ENCODE data around the gene KLF15. TPM values are rescaled to one million over a fixed set of nuclear protein-coding genes. Genes with fewer than 3 reads are reported as not detected.

Gene KLF15
- total RNA-seq, 1 donor from 2014 or later, result 33.0 TPM

GRCh38 chr3:126365351-126366277, 8.4 kb upstream of the KLF15 start:
- intact Hi-C loops (cut with DNase I), result no loop called here
- ATAC-seq (peak; percentile 45), DNase-seq (ENCODE audit: missing footprints) (peak; percentile 18)

- intact Hi-C loops (cut with DNase I), result no loop called here
- DNase-seq (ENCODE audit: missing footprints), result peak; percentile 64
- no peak for ATAC-seq
These were observed 7.6 kb upstream of the KLF15 start for GRCh38 chr3:126364731-126365301.

GRCh38 chr3:126364130-126364695, 7.0 kb upstream of the KLF15 start:
- no peak for ATAC-seq
- peak; percentile 55 for DNase-seq (ENCODE audit: missing footprints)
- intact Hi-C loops (cut with DNase I), result no loop called here

- intact Hi-C loops (cut with DNase I), result no loop called here
- DNase-seq (ENCODE audit: missing footprints) (peak; percentile 42), ATAC-seq (no peak)
These were observed 4.0 kb upstream of the KLF15 start for GRCh38 chr3:126361211-126361610.

GRCh38 chr3:126360714-126361060, 3.5 kb upstream of the KLF15 start:
- ATAC-seq, result no peak
- intact Hi-C loops (cut with DNase I), result no loop called here
- DNase-seq (ENCODE audit: missing footprints), result peak; percentile 11

GRCh38 chr3:126360046-126360713, 3.0 kb upstream of the KLF15 start:
- ATAC-seq (no peak), DNase-seq (ENCODE audit: missing footprints) (peak; percentile 60)
- intact Hi-C loops (cut with DNase I), result no loop called here

- ATAC-seq, result no peak
- DNase-seq (ENCODE audit: missing footprints), result no peak
- intact Hi-C loops (cut with DNase I), result loop anchor here (5.0 kb wide), 1 partner anchor 66 kb away; no protein-coding TSS in a partner anchor
These were observed 1.6 kb upstream of the KLF15 start for GRCh38 chr3:126358816-126359181.

GRCh38 chr3:126358038-126358815, 1.0 kb upstream of the KLF15 start:
- intact Hi-C loops (cut with DNase I), result loop anchor here (5.0 kb wide), 1 partner anchor 66 kb away; no protein-coding TSS in a partner anchor
- ATAC-seq (no peak), DNase-seq (ENCODE audit: missing footprints) (peak; percentile 53)

- peak; percentile 74 for DNase-seq (ENCODE audit: missing footprints)
- intact Hi-C loops (cut with DNase I), result loop anchor here (1.0 to 5.0 kb wide), 3 partner anchors 32 to 89 kb away; no protein-coding TSS in a partner anchor
- ATAC-seq, result peak; percentile 2
These were observed 589 bp downstream of the KLF15 start for GRCh38 chr3:126356373-126357264.

GRCh38 chr3:126355777-126356372, 1.3 kb downstream of the KLF15 start:
- intact Hi-C loops (cut with DNase I), result loop anchor here (1.0 to 5.0 kb wide), 3 partner anchors 33 to 89 kb away; no protein-coding TSS in a partner anchor
- DNase-seq (ENCODE audit: missing footprints), result peak; percentile 98
- ATAC-seq, result peak; percentile 91

GRCh38 chr3:126355251-126355650, 2.0 kb downstream of the KLF15 start:
- intact Hi-C loops (cut with DNase I), result loop anchor here (5.0 kb wide), 1 partner anchor 63 kb away; no protein-coding TSS in a partner anchor
- no peak for DNase-seq (ENCODE audit: missing footprints)
- ATAC-seq, result no peak

- DNase-seq (ENCODE audit: missing footprints), result no peak
- intact Hi-C loops (cut with DNase I), result loop anchor here (5.0 kb wide), 1 partner anchor 62 kb away; no protein-coding TSS in a partner anchor
- ATAC-seq, result no peak
These were observed 2.4 kb downstream of the KLF15 start for GRCh38 chr3:126354776-126355175.

GRCh38 chr3:126353694-126354321, 3.4 kb downstream of the KLF15 start:
- no peak for ATAC-seq
- DNase-seq (ENCODE audit: missing footprints), result no peak
- intact Hi-C loops (cut with DNase I), result no loop called here

GRCh38 chr3:126352476-126353454, 4.4 kb downstream of the KLF15 start:
- intact Hi-C loops (cut with DNase I), result no loop called here
- no peak for ATAC-seq

GRCh38 chr3:126351771-126352475, 5.3 kb downstream of the KLF15 start:
- intact Hi-C loops (cut with DNase I), result no loop called here
- no peak for DNase-seq (ENCODE audit: missing footprints)

More at GRCh38 chr3:126352476-126353454, 4.4 kb downstream of the KLF15 start:
- no peak for DNase-seq (ENCODE audit: missing footprints)

More at GRCh38 chr3:126351771-126352475, 5.3 kb downstream of the KLF15 start:
- ATAC-seq, result no peak

All from Right ventricle myocardium inferior (tissue), 1 donor.